Measurements from ENCODE around the gene RMND5B.

Gene RMND5B

GRCh38 chr5:178131446-178131996 is 707 bp downstream of the RMND5B start:
- Histone ChIP-seq H3K27ac (peak overlapping the region; percentile 96), H3K4me3 (ENCODE audit: low read depth, low read length) (peak overlapping the region; percentile 73), H3K27me3 (ENCODE audit: insufficient read depth, low read depth, severe bottlenecking) (no peaks in the 10 kb centered on the region), H3K36me3 (no peaks in the 10 kb centered on the region), H3K9me3 (ENCODE audit: severe bottlenecking) (no peaks in the 10 kb centered on the region)
- DNase-seq = no peak
- TF ChIP-seq, protein P1, sequence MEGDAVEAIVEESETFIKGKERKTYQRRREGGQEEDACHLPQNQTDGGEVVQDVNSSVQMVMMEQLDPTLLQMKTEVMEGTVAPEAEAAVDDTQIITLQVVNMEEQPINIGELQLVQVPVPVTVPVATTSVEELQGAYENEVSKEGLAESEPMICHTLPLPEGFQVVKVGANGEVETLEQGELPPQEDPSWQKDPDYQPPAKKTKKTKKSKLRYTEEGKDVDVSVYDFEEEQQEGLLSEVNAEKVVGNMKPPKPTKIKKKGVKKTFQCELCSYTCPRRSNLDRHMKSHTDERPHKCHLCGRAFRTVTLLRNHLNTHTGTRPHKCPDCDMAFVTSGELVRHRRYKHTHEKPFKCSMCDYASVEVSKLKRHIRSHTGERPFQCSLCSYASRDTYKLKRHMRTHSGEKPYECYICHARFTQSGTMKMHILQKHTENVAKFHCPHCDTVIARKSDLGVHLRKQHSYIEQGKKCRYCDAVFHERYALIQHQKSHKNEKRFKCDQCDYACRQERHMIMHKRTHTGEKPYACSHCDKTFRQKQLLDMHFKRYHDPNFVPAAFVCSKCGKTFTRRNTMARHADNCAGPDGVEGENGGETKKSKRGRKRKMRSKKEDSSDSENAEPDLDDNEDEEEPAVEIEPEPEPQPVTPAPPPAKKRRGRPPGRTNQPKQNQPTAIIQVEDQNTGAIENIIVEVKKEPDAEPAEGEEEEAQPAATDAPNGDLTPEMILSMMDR (IDR thresholded peaks at IDR 0.05; ENCODE audit: low read depth, low read length) = no peak

- Histone ChIP-seq H3K9me3 (ENCODE audit: severe bottlenecking) (no peaks in the 10 kb centered on the region), H3K27me3 (ENCODE audit: insufficient read depth, low read depth, severe bottlenecking) (no peaks in the 10 kb centered on the region), H3K4me3 (ENCODE audit: low read depth, low read length) (no peak overlapping the region), H3K27ac (no peak overlapping the region), H3K36me3 (no peaks in the 10 kb centered on the region)
- TF ChIP-seq, protein P1 (IDR thresholded peaks at IDR 0.05; ENCODE audit: low read depth, low read length) = no peak
- DNase-seq = no peak
Measured at GRCh38 chr5:178136990-178137389, 6.2 kb downstream of the RMND5B start.

- TF ChIP-seq, protein P1 (IDR thresholded peaks at IDR 0.05; ENCODE audit: low read depth, low read length) = no peak
- H3K36me3 ChIP-seq = no peaks in the 10 kb centered on the region; the same call in 1 of the 2 replicates
- no peak overlapping the region for H3K4me3 ChIP-seq (ENCODE audit: low read depth, low read length)
- no peaks in the 10 kb centered on the region for H3K9me3 ChIP-seq (ENCODE audit: severe bottlenecking)
- H3K27ac ChIP-seq = no peak overlapping the region
- no peaks in the 10 kb centered on the region for H3K27me3 ChIP-seq (ENCODE audit: insufficient read depth, low read depth, severe bottlenecking)
- DNase-seq = no peak
Measured at GRCh38 chr5:178137991-178138390, 7.2 kb downstream of the RMND5B start.

- TF ChIP-seq, protein P1 (IDR thresholded peaks at IDR 0.05; ENCODE audit: low read depth, low read length) = no peak
- peaks cover 5% of the 10 kb centered on the region; the same call in 1 of the 2 replicates for H3K36me3 ChIP-seq
- H3K27me3 ChIP-seq (ENCODE audit: insufficient read depth, low read depth, severe bottlenecking) = no peaks in the 10 kb centered on the region
- no peak overlapping the region for H3K4me3 ChIP-seq (ENCODE audit: low read depth, low read length)
- DNase-seq = no peak
- no peak overlapping the region for H3K27ac ChIP-seq
- H3K9me3 ChIP-seq (ENCODE audit: severe bottlenecking) = no peaks in the 10 kb centered on the region
Measured at GRCh38 chr5:178141550-178141949, 10.7 kb downstream of the RMND5B start.

DNA sequence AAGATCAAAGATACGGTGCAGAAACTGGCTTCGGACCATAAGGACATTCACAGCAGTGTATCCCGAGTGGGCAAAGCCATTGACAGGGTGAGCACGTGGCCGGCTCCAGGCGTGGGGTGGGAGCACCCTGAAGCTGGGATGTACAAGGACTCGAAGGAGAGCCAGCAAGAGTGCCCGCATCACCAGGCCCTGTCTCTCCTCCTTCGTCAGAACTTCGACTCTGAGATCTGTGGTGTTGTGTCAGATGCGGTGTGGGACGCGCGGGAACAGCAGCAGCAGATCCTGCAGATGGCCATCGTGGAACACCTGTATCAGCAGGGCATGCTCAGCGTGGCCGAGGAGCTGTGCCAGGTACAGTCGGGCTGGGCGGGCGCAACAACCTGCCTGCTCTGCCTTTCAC is 11.8 kb downstream of the RMND5B start:
- no peaks in the 10 kb centered on the region for H3K27me3 ChIP-seq (ENCODE audit: insufficient read depth, low read depth, severe bottlenecking)
- no peak overlapping the region for H3K4me3 ChIP-seq (ENCODE audit: low read depth, low read length)
- DNase-seq = no peak
- peaks cover 16% of the 10 kb centered on the region; the same call in 1 of the 2 replicates for H3K36me3 ChIP-seq
- H3K27ac ChIP-seq = no peak overlapping the region
- H3K9me3 ChIP-seq (ENCODE audit: severe bottlenecking) = no peaks in the 10 kb centered on the region
- TF ChIP-seq, protein P1 (IDR thresholded peaks at IDR 0.05; ENCODE audit: low read depth, low read length) = no peak

- Histone ChIP-seq H3K27me3 (ENCODE audit: insufficient read depth, low read depth, severe bottlenecking) (no peaks in the 10 kb centered on the region), H3K27ac (no peak overlapping the region), H3K36me3 (peaks cover 17% of the 10 kb centered on the region; the same call in 1 of the 2 replicates), H3K9me3 (ENCODE audit: severe bottlenecking) (no peaks in the 10 kb centered on the region), H3K4me3 (ENCODE audit: low read depth, low read length) (no peak overlapping the region)
- TF ChIP-seq, protein P1 (IDR thresholded peaks at IDR 0.05; ENCODE audit: low read depth, low read length) = no peak
- DNase-seq = no peak
Measured at GRCh38 chr5:178143246-178143645, 12.4 kb downstream of the RMND5B start.
